Measurements from ENCODE around the gene SHLD3.
"Not testable (repeated sequence)": the region's sequence is repeated elsewhere in the genome, so short reads cannot be mapped to it uniquely, and the experiment has no call there.

- TF ChIP-seq CTCF, POLR2A (IDR thresholded peaks at IDR 0.05): not testable (repeated sequence)
Observed at GRCh38 chr5:65676056-65676455, 51.2 kb downstream of the SHLD3 start.
